GM12878 (cell line): ENCODE results near the gene CCL14. TPM values are rescaled to one million over a fixed set of nuclear protein-coding genes. Genes with fewer than 3 reads are reported as not detected.

Experiments
- ATF2 ChIP-seq: IDR thresholded peaks from 2 replicates; pipeline ENCODE4 v1.6.1; 2012; ENCODE audit warnings: low read length, inconsistent platforms
- CHD1 ChIP-seq: IDR thresholded peaks from 2 replicates; pipeline ENCODE4 v1.6.1; 2012; ENCODE audit warnings: low read depth, low read length, improper control_type of control experiment
- E4F1 ChIP-seq: fragments of 450-650 bp; IDR thresholded peaks from 2 replicates; pipeline ENCODE4 v1.6.1; 2018; ENCODE audit warnings: borderline replicate concordance, mild to moderate bottlenecking; ENCODE audit not compliant: partially characterized antibody
- IRF3 ChIP-seq: fragments of 450-650 bp; IDR thresholded peaks from 2 replicates; pipeline ENCODE4 v1.6.1; 2014; ENCODE audit warnings: mild to moderate bottlenecking
- KAT2A ChIP-seq: conservative IDR thresholded peaks from 2 replicates; pipeline ENCODE4 v1.6.1; 2011; ENCODE audit warnings: low read depth, low read length; ENCODE audit not compliant: control insufficient read depth
- KLF5 ChIP-seq: fragments of 450-650 bp; IDR thresholded peaks from 2 replicates; pipeline ENCODE4 v1.6.1; 2014; ENCODE audit warnings: mild to moderate bottlenecking; ENCODE audit not compliant: partially characterized antibody
- NR2C1 ChIP-seq: fragments of 450-650 bp; IDR thresholded peaks from 2 replicates; pipeline ENCODE4 v1.6.1; 2017; ENCODE audit warnings: antibody characterized with exemption, mild to moderate bottlenecking, moderate library complexity
- PRDM15 ChIP-seq: fragments of 450-650 bp; formaldehyde crosslinking; IDR thresholded peaks from 2 replicates; pipeline ENCODE4 v1.4.0; 2020; ENCODE audit warnings: mild to moderate bottlenecking, moderate library complexity
- RB1 ChIP-seq: fragments of 450-650 bp; formaldehyde crosslinking; IDR thresholded peaks from 2 replicates; pipeline ENCODE4 v1.6.1; 2017; ENCODE audit warnings: mild to moderate bottlenecking, borderline replicate concordance
- YY1 ChIP-seq: IDR thresholded peaks from 2 replicates; pipeline ENCODE4 v1.6.1; 2011; ENCODE audit warnings: low read depth, mild to moderate bottlenecking, low read length
- polyA plus RNA-seq, 11 experiments: library from polyadenylated mRNA; depleted of rRNA in 4 of 11; unstranded in 6 of 11; stranded (reverse) in 5 of 11; fragments of >200 nt; fragmentation: Nextera tagmentation in 4 of 11; fragmentation: Illumina TruSeq in 1 of 11; extraction: Ambion mirVana in 4 of 11; extraction: Trizol in 1 of 11; gene quantifications; 1 replicate in 1 of 11; 2 replicates in 10 of 11; pipeline versions ENCODE4 v1.2.1 to v1.2.3, GENCODE V29; 2011 to 2016; ENCODE audit warnings: inconsistent platforms in 2 of 11, missing spikeins in 2 of 11, low read depth in 1 of 11
- total RNA-seq, 4 experiments: library from RNA; depleted of rRNA in 3 of 4; stranded (reverse); fragments of >200 nt in 3 of 4; fragmentation: Illumina TruSeq in 1 of 4; extraction: Trizol in 1 of 4; gene quantifications; 2 replicates each; pipeline versions ENCODE4 v1.2.1 to v1.2.3, GENCODE V29; 2013 to 2021

Gene CCL14
- total and polyA plus RNA-seq, 10 of the 15 experiments (the other 5 are each of a cell fraction or from before 2014, with no cell fraction given) = not detected

GRCh38 chr17:35978346-35978745 is 8.2 kb downstream of the CCL14 start (continued):
- TF ChIP-seq CHD1 (no peak), ATF2 (no peak), IRF3 (no peak), E4F1 (no peak), NR2C1 (no peak), KLF5 (no peak), RB1 (no peak), KAT2A (no peak), YY1 (no peak), PRDM15 (no peak)
